Mucosa of stomach (tissue), 1 donor: Measurements from ENCODE around the gene C1RL.

ENCODE experiments used
- H3K27me3 ChIP-seq: one replicate; pipeline ENCODE4 v1.7.0; 2013; ENCODE audit warnings: mild to moderate bottlenecking, low read length; ENCODE audit not compliant: control insufficient read depth, insufficient read depth
- H3K36me3 ChIP-seq: one replicate; pipeline ENCODE4 v1.7.0; 2013; ENCODE audit warnings: low read length; ENCODE audit not compliant: control insufficient read depth, insufficient read depth
- H3K4me1 ChIP-seq: one replicate; pipeline ENCODE4 v1.7.0; 2013; ENCODE audit warnings: mild to moderate bottlenecking, low read length; ENCODE audit not compliant: control insufficient read depth, insufficient read depth
- H3K4me3 ChIP-seq: one replicate; pipeline ENCODE4 v1.7.0; 2013; ENCODE audit warnings: low read length
- H3K9ac ChIP-seq: one replicate; pipeline ENCODE4 v1.7.0; 2013; ENCODE audit warnings: mild to moderate bottlenecking, low read length, moderate library complexity
- H3K9me3 ChIP-seq: one replicate; pipeline ENCODE4 v1.7.0; 2013; ENCODE audit warnings: mild to moderate bottlenecking, low read length, moderate library complexity; ENCODE audit not compliant: control insufficient read depth
- donor health status: Pancreatic carcinoma.

The C1RL gene

GRCh38 chr12:7079826-7080125, 29.2 kb downstream of the C1RL start:
- peaks cover 6% of the 10 kb centered on the region for H3K36me3 ChIP-seq
- H3K4me3 ChIP-seq, result no peak overlapping the region
- H3K9ac ChIP-seq, result no peak overlapping the region

DNA sequence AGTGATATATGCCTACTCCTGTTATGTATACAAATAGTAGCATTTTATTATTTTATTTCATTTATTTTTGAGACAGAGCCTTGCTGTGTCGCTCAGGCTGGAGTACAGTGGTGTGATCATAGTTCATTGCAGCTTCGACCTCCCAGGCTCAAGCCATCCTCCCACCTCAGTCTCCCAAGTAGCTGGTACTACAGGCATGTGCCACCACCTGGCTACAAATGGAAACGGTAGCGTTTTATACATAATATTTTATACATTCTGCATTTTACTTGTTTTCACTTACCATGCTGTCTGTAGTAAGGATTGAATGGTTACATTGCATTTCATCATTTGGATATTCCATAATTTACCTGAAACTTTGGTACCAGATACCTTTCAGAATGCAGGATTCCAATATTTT, 30.9 kb downstream of the C1RL start:
- H3K9ac ChIP-seq, result no peak overlapping the region

More at GRCh38 chr12:7079826-7080125, 29.2 kb downstream of the C1RL start:
- no peaks in the 10 kb centered on the region for H3K9me3 ChIP-seq
- no peaks in the 10 kb centered on the region for H3K4me1 ChIP-seq
- H3K27me3 ChIP-seq, result peaks cover 5% of the 10 kb centered on the region

DNA sequence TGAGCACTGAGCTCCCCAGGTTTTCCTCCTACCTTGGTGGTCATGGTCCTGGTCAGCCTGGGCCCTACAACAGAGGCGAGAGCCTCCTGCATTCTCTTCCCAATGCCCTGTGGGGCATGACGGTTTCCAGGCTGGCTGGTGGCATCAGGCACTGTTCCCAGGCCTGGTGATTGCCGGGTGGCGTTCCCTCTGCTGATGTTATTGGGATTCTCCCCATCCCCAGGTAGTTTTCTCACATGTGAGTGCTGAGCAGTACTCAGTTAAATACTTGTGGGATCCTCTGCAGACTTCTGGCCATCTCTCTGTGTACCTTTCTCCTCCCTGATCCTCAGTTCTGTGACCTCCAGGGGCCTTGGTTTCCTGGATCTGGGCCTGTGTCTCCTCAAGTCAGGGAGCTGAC, 32.5 kb downstream of the C1RL start:
- H3K9me3 ChIP-seq, result no peaks in the 10 kb centered on the region
- no peak overlapping the region for H3K9ac ChIP-seq
- H3K4me1 ChIP-seq, result no peaks in the 10 kb centered on the region
- H3K4me3 ChIP-seq, result no peak overlapping the region
- peaks cover 6% of the 10 kb centered on the region for H3K36me3 ChIP-seq
- H3K27me3 ChIP-seq, result peaks cover 5% of the 10 kb centered on the region

More for the DNA sequence above, 30.9 kb downstream of the C1RL start:
- Histone ChIP-seq H3K36me3 (peaks cover 6% of the 10 kb centered on the region), H3K9me3 (no peaks in the 10 kb centered on the region), H3K4me1 (no peaks in the 10 kb centered on the region), H3K27me3 (peaks cover 5% of the 10 kb centered on the region), H3K4me3 (no peak overlapping the region)

GRCh38 chr12:7075939-7076338, 33.1 kb downstream of the C1RL start:
- Histone ChIP-seq H3K36me3 (peaks cover 4% of the 10 kb centered on the region), H3K9me3 (no peaks in the 10 kb centered on the region), H3K4me1 (no peaks in the 10 kb centered on the region), H3K27me3 (peaks cover 5% of the 10 kb centered on the region), H3K4me3 (no peak overlapping the region), H3K9ac (no peak overlapping the region)

GRCh38 chr12:7075518-7075917, 33.5 kb downstream of the C1RL start:
- Histone ChIP-seq H3K27me3 (peaks cover 5% of the 10 kb centered on the region), H3K9me3 (no peaks in the 10 kb centered on the region), H3K9ac (no peak overlapping the region), H3K4me1 (no peaks in the 10 kb centered on the region), H3K36me3 (peaks cover under 1% of the 10 kb centered on the region), H3K4me3 (no peak overlapping the region)

GRCh38 chr12:7073946-7074345, 35.1 kb downstream of the C1RL start:
- H3K27me3 ChIP-seq, result peaks cover 5% of the 10 kb centered on the region
- no peaks in the 10 kb centered on the region for H3K9me3 ChIP-seq
- no peak overlapping the region for H3K4me3 ChIP-seq
- H3K4me1 ChIP-seq, result peaks cover 5% of the 10 kb centered on the region
- no peaks in the 10 kb centered on the region for H3K36me3 ChIP-seq
- H3K9ac ChIP-seq, result no peak overlapping the region

- peaks cover 13% of the 10 kb centered on the region for H3K4me1 ChIP-seq
- H3K9ac ChIP-seq, result no peak overlapping the region
- peaks cover 5% of the 10 kb centered on the region for H3K27me3 ChIP-seq
- H3K9me3 ChIP-seq, result no peaks in the 10 kb centered on the region
- peaks cover 3% of the 10 kb centered on the region for H3K36me3 ChIP-seq
- H3K4me3 ChIP-seq, result no peak overlapping the region
Measured at GRCh38 chr12:7072554-7072953, 36.5 kb downstream of the C1RL start.

- Histone ChIP-seq H3K9me3 (no peaks in the 10 kb centered on the region), H3K27me3 (peaks cover 5% of the 10 kb centered on the region), H3K36me3 (peaks cover 3% of the 10 kb centered on the region), H3K4me3 (no peak overlapping the region), H3K9ac (no peak overlapping the region), H3K4me1 (peaks cover 13% of the 10 kb centered on the region)
Measured at GRCh38 chr12:7072035-7072434, 37.0 kb downstream of the C1RL start.

DNA sequence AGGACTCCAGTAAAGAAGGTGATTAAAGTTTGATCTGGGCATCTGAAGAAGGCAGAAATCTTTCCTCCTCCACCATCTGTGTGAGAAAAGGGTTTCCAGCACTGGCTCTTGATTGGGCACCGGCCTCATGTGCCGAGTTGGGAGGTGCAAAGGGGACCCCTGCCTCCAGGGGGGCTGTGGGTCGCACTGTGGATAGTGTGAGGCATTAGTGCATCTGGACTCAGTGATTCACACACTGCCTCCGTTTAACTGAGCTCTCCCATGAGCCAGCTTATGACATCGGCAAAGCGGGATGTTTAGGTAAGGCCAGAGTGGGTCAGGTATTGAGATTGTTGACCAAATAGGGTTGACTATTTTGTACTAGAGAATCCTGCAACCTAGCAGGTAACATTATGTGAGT, 39.6 kb downstream of the C1RL start:
- no peaks in the 10 kb centered on the region for H3K9me3 ChIP-seq
- no peaks in the 10 kb centered on the region for H3K27me3 ChIP-seq
- peaks cover 3% of the 10 kb centered on the region for H3K36me3 ChIP-seq
- no peak overlapping the region for H3K9ac ChIP-seq
- no peak overlapping the region for H3K4me3 ChIP-seq
- peaks cover 13% of the 10 kb centered on the region for H3K4me1 ChIP-seq

DNA sequence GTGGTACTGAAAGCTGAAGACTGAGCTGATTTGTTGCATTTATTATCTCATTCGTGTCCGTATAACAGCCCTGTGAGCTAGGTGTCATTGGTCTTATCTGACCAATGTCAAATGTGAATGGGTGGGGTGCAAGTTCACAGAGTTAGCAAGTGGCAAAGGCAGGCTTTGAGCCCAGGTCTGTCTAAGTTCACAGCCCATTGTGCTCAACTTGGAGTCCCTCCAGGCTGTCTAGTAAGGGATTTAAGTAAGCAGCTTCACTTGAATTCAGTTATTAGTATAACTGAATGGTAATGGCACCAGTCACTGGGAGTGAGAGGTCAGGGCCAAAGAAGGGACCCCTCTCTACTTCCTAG, 40.0 kb downstream of the C1RL start:
- peaks cover 3% of the 10 kb centered on the region for H3K36me3 ChIP-seq
- peaks cover 13% of the 10 kb centered on the region for H3K4me1 ChIP-seq
- H3K4me3 ChIP-seq, result no peak overlapping the region

GRCh38 chr12:7068240-7068993, 40.6 kb downstream of the C1RL start:
- peaks cover 13% of the 10 kb centered on the region for H3K4me1 ChIP-seq
- peaks cover 3% of the 10 kb centered on the region for H3K36me3 ChIP-seq
- H3K9ac ChIP-seq, result no peak overlapping the region
- H3K4me3 ChIP-seq, result no peak overlapping the region
- H3K9me3 ChIP-seq, result no peaks in the 10 kb centered on the region
- H3K27me3 ChIP-seq, result no peaks in the 10 kb centered on the region

More for the DNA sequence above, 40.0 kb downstream of the C1RL start:
- Histone ChIP-seq H3K9ac (no peak overlapping the region), H3K27me3 (no peaks in the 10 kb centered on the region), H3K9me3 (no peaks in the 10 kb centered on the region)

- Histone ChIP-seq H3K4me3 (no peak overlapping the region), H3K9ac (no peak overlapping the region), H3K27me3 (no peaks in the 10 kb centered on the region), H3K9me3 (no peaks in the 10 kb centered on the region), H3K4me1 (peaks cover 13% of the 10 kb centered on the region), H3K36me3 (peaks cover 3% of the 10 kb centered on the region)
Measured at GRCh38 chr12:7067096-7067495, 41.9 kb downstream of the C1RL start.

- peaks cover 13% of the 10 kb centered on the region for H3K4me1 ChIP-seq
- H3K27me3 ChIP-seq, result no peaks in the 10 kb centered on the region
- H3K36me3 ChIP-seq, result peaks cover 3% of the 10 kb centered on the region
- no peak overlapping the region for H3K9ac ChIP-seq
- no peak overlapping the region for H3K4me3 ChIP-seq
- H3K9me3 ChIP-seq, result no peaks in the 10 kb centered on the region
Measured at GRCh38 chr12:7066596-7066995, 42.4 kb downstream of the C1RL start.
